ENCODE data around the gene TSPAN31. TPM values are rescaled to one million over a fixed set of nuclear protein-coding genes. Genes with fewer than 3 reads are reported as not detected.

TSPAN31 gene
- total RNA-seq, 4 donors from 2014 or later, result 25.5 to 58.9 (median 32.2) TPM

GRCh38 chr12:57735952-57736740 lies 8.7 kb upstream of the TSPAN31 start:
- peaks cover 46 to 55% (median 52%) of the 10 kb centered on the region in 3 donors for H3K27me3 ChIP-seq
- H3K4me3 ChIP-seq, result peak overlapping the region; percentile 4 to 47 (median 24)
- no peaks in the 10 kb centered on the region for H3K36me3 ChIP-seq
- peaks cover 7 to 27% of the 10 kb centered on the region in 2 donors for H3K4me1 ChIP-seq
- peak in 1 of 2 donors; percentile 13 for TF ChIP-seq POLR2A (IDR thresholded peaks at IDR 0.05)
- TF ChIP-seq, protein P1, sequence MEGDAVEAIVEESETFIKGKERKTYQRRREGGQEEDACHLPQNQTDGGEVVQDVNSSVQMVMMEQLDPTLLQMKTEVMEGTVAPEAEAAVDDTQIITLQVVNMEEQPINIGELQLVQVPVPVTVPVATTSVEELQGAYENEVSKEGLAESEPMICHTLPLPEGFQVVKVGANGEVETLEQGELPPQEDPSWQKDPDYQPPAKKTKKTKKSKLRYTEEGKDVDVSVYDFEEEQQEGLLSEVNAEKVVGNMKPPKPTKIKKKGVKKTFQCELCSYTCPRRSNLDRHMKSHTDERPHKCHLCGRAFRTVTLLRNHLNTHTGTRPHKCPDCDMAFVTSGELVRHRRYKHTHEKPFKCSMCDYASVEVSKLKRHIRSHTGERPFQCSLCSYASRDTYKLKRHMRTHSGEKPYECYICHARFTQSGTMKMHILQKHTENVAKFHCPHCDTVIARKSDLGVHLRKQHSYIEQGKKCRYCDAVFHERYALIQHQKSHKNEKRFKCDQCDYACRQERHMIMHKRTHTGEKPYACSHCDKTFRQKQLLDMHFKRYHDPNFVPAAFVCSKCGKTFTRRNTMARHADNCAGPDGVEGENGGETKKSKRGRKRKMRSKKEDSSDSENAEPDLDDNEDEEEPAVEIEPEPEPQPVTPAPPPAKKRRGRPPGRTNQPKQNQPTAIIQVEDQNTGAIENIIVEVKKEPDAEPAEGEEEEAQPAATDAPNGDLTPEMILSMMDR (IDR thresholded peaks at IDR 0.05 in 4 of 5, conservative IDR thresholded peaks at IDR 0.05 in 1 of 5), result peak in 3 of 5 experiments; percentile 11 to 15 (median 14)
- no peaks in the 10 kb centered on the region for H3K9me3 ChIP-seq
- in situ Hi-C loops (cut with MboI; ENCODE audit: low sequenced_read_pairs in 4 of 4) (no loop called here), intact Hi-C loops (cut with DNase I; ENCODE audit: low total_unique reads) (no loop called here)
- DNase-seq (no peak), ATAC-seq (peak in 1 of 2 donors; percentile 37)
- H3K27ac ChIP-seq, result peak overlapping the region; percentile 8 to 66 (median 56)

- TF ChIP-seq POLR2A (IDR thresholded peaks at IDR 0.05), result no peak
- TF ChIP-seq, protein P1 (IDR thresholded peaks at IDR 0.05 in 4 of 5, conservative IDR thresholded peaks at IDR 0.05 in 1 of 5), result no peak
- intact Hi-C loops (cut with DNase I; ENCODE audit: low total_unique reads), result no loop called here
- in situ Hi-C loops (cut with MboI; ENCODE audit: low sequenced_read_pairs in 4 of 4), result no loop called here
- H3K4me1 ChIP-seq, result peaks cover 7 to 27% of the 10 kb centered on the region in 2 donors
- H3K9me3 ChIP-seq, result no peaks in the 10 kb centered on the region
- peaks cover 46 to 55% (median 52%) of the 10 kb centered on the region in 3 donors for H3K27me3 ChIP-seq
- DNase-seq, result no peak
- H3K27ac ChIP-seq, result peak overlapping the region; percentile 8 to 66 (median 56)
- no peaks in the 10 kb centered on the region for H3K36me3 ChIP-seq
- H3K4me3 ChIP-seq, result peak overlapping the region; percentile 23 to 49 (median 38)
- ATAC-seq, result no peak
Measured at GRCh38 chr12:57736741-57737466, 7.9 kb upstream of the TSPAN31 start.

- Histone ChIP-seq H3K27ac (peak overlapping the region; percentile 36 to 66 (median 56)), H3K27me3 (peaks cover 46 to 55% (median 47%) of the 10 kb centered on the region in 3 donors)
- no peak for DNase-seq
Measured at GRCh38 chr12:57737467-57738460, 7.1 kb upstream of the TSPAN31 start.

More at GRCh38 chr12:57737467-57738460, 7.1 kb upstream of the TSPAN31 start:
- no peak for ATAC-seq
- peaks cover 7 to 27% of the 10 kb centered on the region in 2 donors for H3K4me1 ChIP-seq
- intact Hi-C loops (cut with DNase I; ENCODE audit: low total_unique reads) (no loop called here), in situ Hi-C loops (cut with MboI; ENCODE audit: low sequenced_read_pairs in 4 of 4) (no loop called here)
- H3K36me3 ChIP-seq, result no peaks in the 10 kb centered on the region
- H3K4me3 ChIP-seq, result peak overlapping the region; percentile 23 to 49 (median 47)
- TF ChIP-seq, protein P1 (IDR thresholded peaks at IDR 0.05 in 4 of 5, conservative IDR thresholded peaks at IDR 0.05 in 1 of 5), result no peak
- no peak for TF ChIP-seq POLR2A (IDR thresholded peaks at IDR 0.05)
- H3K9me3 ChIP-seq, result no peaks in the 10 kb centered on the region
